H9 (cell line): ENCODE results near the gene RHEX. TPM values are rescaled to one million over a fixed set of nuclear protein-coding genes. Genes with fewer than 3 reads are reported as not detected.

Experiments used
- DNase-seq: peaks from one replicate; pipeline ENCODE4 v3.0.0-alpha.2; 2017
- H2AFZ ChIP-seq: one replicate; pipeline ENCODE4 v1.6.1; 2013; ENCODE audit warnings: mild to moderate bottlenecking, low read length, control low read depth, moderate library complexity
- H2AK5ac ChIP-seq: 2 replicates; pipeline ENCODE4 v1.6.1; 2013; ENCODE audit warnings: low read length, control low read depth, mixed read lengths; ENCODE audit not compliant: insufficient read length
- H2BK120ac ChIP-seq: one replicate; pipeline ENCODE4 v1.6.1; 2013; ENCODE audit warnings: low read depth, mild to moderate bottlenecking, low read length, control low read depth, inconsistent platforms; ENCODE audit not compliant: poor library complexity, severe bottlenecking
- H2BK12ac ChIP-seq: 2 replicates; pipeline ENCODE4 v1.6.1; 2013; ENCODE audit warnings: low read length, control low read depth, mixed read lengths, low read depth; ENCODE audit not compliant: insufficient read length
- H2BK15ac ChIP-seq: 2 replicates; pipeline ENCODE4 v1.6.1; 2013; ENCODE audit warnings: low read depth, low read length, control low read depth
- H2BK20ac ChIP-seq: one replicate; pipeline ENCODE4 v1.6.1; 2013; ENCODE audit warnings: low read depth, mild to moderate bottlenecking, low read length, control low read depth, inconsistent platforms; ENCODE audit not compliant: poor library complexity, severe bottlenecking
- H2BK5ac ChIP-seq: 2 replicates; pipeline ENCODE4 v1.6.1; 2013; ENCODE audit warnings: low read length, control low read depth, mixed read lengths; ENCODE audit not compliant: insufficient read length
- H3K14ac ChIP-seq: 2 replicates; pipeline ENCODE4 v1.6.1; 2013; ENCODE audit warnings: low read length, control low read depth; ENCODE audit not compliant: insufficient read depth
- H3K18ac ChIP-seq: 2 replicates; pipeline ENCODE4 v1.6.1; 2013; ENCODE audit warnings: low read depth, mild to moderate bottlenecking, mixed read lengths, low read length, control low read depth; ENCODE audit not compliant: insufficient read length
- H3K23ac ChIP-seq: 2 replicates; pipeline ENCODE4 v1.6.1; 2013; ENCODE audit warnings: low read length, control low read depth, mixed read lengths, low read depth; ENCODE audit not compliant: insufficient read length
- H3K23me2 ChIP-seq: 2 replicates; pipeline ENCODE4 v1.6.1; 2013; ENCODE audit warnings: low read depth, mild to moderate bottlenecking, mixed read lengths, low read length, control low read depth; ENCODE audit not compliant: insufficient read length, poor library complexity, severe bottlenecking
- H3K27ac ChIP-seq: 2 replicates; pipeline ENCODE4 v1.5.1; 2013; ENCODE audit warnings: low read length, control low read depth, mixed read lengths, low read depth; ENCODE audit not compliant: insufficient read length
- H3K27me3 ChIP-seq: 2 replicates; pipeline ENCODE4 v1.6.1; 2013; ENCODE audit warnings: low read length, control low read depth, inconsistent platforms; ENCODE audit not compliant: insufficient read depth
- H3K4ac ChIP-seq: 2 replicates; pipeline ENCODE4 v1.6.1; 2013; ENCODE audit warnings: low read depth, mild to moderate bottlenecking, control low read depth, inconsistent platforms, low read length, moderate library complexity
- H3K4me1 ChIP-seq: 2 replicates; pipeline ENCODE4 v1.6.1; 2013; ENCODE audit warnings: low read length, control low read depth, inconsistent platforms; ENCODE audit not compliant: insufficient read depth
- H3K4me2 ChIP-seq: 2 replicates; pipeline ENCODE4 v1.6.1; 2013; ENCODE audit warnings: low read length, control low read depth, mixed read lengths; ENCODE audit not compliant: insufficient read length, insufficient read depth
- H3K56ac ChIP-seq: 2 replicates; pipeline ENCODE4 v1.6.1; 2013; ENCODE audit warnings: low read depth, mild to moderate bottlenecking, mixed read lengths, low read length, control low read depth; ENCODE audit not compliant: insufficient read length
- H3K79me1 ChIP-seq: 2 replicates; pipeline ENCODE4 v1.6.1; 2013; ENCODE audit warnings: low read depth, mild to moderate bottlenecking, moderate library complexity, low read length, control low read depth, inconsistent platforms; ENCODE audit not compliant: insufficient read depth, poor library complexity, severe bottlenecking
- H3K79me2 ChIP-seq: 2 replicates; pipeline ENCODE4 v1.6.1; 2013; ENCODE audit warnings: low read length, control low read depth, inconsistent platforms; ENCODE audit not compliant: insufficient read depth
- H3K9ac ChIP-seq: 2 replicates; pipeline ENCODE4 v1.6.1; 2013; ENCODE audit warnings: low read length, control low read depth, mixed read lengths; ENCODE audit not compliant: insufficient read length; ENCODE audit errors: extremely low read depth
- H3K9me3 ChIP-seq: one replicate; pipeline ENCODE4 v1.6.1; 2013; ENCODE audit warnings: low read depth, low read length, inconsistent platforms; ENCODE audit not compliant: control insufficient read depth
- H3T11ph ChIP-seq: one replicate; pipeline ENCODE4 v1.6.1; 2013; ENCODE audit warnings: mild to moderate bottlenecking, low read length, control low read depth, inconsistent platforms
- H4K20me1 ChIP-seq: one replicate; pipeline ENCODE4 v1.6.1; 2013; ENCODE audit not compliant: control insufficient read depth, insufficient read length, insufficient read depth
- H4K5ac ChIP-seq: 2 replicates; pipeline ENCODE4 v1.6.1; 2013; ENCODE audit warnings: low read depth, mild to moderate bottlenecking, mixed read lengths, low read length, control low read depth; ENCODE audit not compliant: insufficient read length
- H4K8ac ChIP-seq: replicated peaks from 2 replicates; pipeline ENCODE4 v1.6.1; 2013; ENCODE audit warnings: low read length, control low read depth, mixed read lengths, low read depth; ENCODE audit not compliant: insufficient read length
- H4K91ac ChIP-seq: 2 replicates; pipeline ENCODE4 v1.6.1; 2013; ENCODE audit warnings: low read depth, mild to moderate bottlenecking, moderate library complexity, mixed read lengths, low read length, control low read depth; ENCODE audit not compliant: insufficient read length
- H3K27ac Mint-ChIP-seq, 3 experiments: 2 replicates in 2 of 3; 3 replicates in 1 of 3; pipeline ENCODE4 v1.8.0; 2020 to 2021; ENCODE audit warnings: mixed read lengths in 3 of 3, mild to moderate bottlenecking in 1 of 3, moderate library complexity in 1 of 3
- H3K27me3 Mint-ChIP-seq: 2 replicates; pipeline ENCODE4 v1.8.0; 2021; ENCODE audit warnings: low read depth, mild to moderate bottlenecking, moderate library complexity, mixed read lengths
- H3K36me3 Mint-ChIP-seq, 3 experiments: 2 replicates in 2 of 3; 3 replicates in 1 of 3; pipeline ENCODE4 v1.8.0; 2020 to 2021; ENCODE audit warnings: low read depth in 3 of 3, mixed read lengths in 3 of 3; ENCODE audit not compliant: insufficient read depth in 1 of 3
- H3K4me1 Mint-ChIP-seq, 2 experiments: 2 replicates each; pipeline ENCODE4 v1.8.0; 2020; ENCODE audit warnings: mixed read lengths in 2 of 2
- H3K4me3 Mint-ChIP-seq, 2 experiments: 2 replicates in 1 of 2; 3 replicates in 1 of 2; pipeline ENCODE4 v1.8.0; 2020 to 2021; ENCODE audit warnings: mild to moderate bottlenecking in 2 of 2, mixed read lengths in 2 of 2, moderate library complexity in 1 of 2
- H3K9me3 Mint-ChIP-seq, 2 experiments: 2 replicates in 1 of 2; 3 replicates in 1 of 2; pipeline ENCODE4 v1.8.0; 2020; ENCODE audit warnings: mild to moderate bottlenecking in 2 of 2, mixed read lengths in 2 of 2, moderate library complexity in 1 of 2
- WGBS: extraction: QIAGEN DNeasy Blood & Tissue Kit; methylation state at CpG from one replicate; pipeline ENCODE4 v1.1.7; 2013; ENCODE audit warnings: missing lambda C conversion rate, low lambda C conversion rate, mixed read lengths; ENCODE audit not compliant: insufficient read length; ENCODE audit errors: extremely low coverage; 5-methylcytosine and 5-hydroxymethylcytosine counted together
- total RNA-seq: library from RNA; stranded (reverse); gene quantifications from 2 replicates; pipeline ENCODE4 v1.2.1, GENCODE V29; 2021
- TF ChIP-seq, protein P1 (sequence below): fragments of 200-600 bp; sonication (generic); conservative IDR thresholded peaks from 3 replicates; pipeline ENCODE4 v1.8.0; 2021; ENCODE audit warnings: antibody characterized with exemption, mild to moderate bottlenecking

Gene RHEX
- total RNA-seq, 1 experiment from 2014 or later, result not detected

DNA sequence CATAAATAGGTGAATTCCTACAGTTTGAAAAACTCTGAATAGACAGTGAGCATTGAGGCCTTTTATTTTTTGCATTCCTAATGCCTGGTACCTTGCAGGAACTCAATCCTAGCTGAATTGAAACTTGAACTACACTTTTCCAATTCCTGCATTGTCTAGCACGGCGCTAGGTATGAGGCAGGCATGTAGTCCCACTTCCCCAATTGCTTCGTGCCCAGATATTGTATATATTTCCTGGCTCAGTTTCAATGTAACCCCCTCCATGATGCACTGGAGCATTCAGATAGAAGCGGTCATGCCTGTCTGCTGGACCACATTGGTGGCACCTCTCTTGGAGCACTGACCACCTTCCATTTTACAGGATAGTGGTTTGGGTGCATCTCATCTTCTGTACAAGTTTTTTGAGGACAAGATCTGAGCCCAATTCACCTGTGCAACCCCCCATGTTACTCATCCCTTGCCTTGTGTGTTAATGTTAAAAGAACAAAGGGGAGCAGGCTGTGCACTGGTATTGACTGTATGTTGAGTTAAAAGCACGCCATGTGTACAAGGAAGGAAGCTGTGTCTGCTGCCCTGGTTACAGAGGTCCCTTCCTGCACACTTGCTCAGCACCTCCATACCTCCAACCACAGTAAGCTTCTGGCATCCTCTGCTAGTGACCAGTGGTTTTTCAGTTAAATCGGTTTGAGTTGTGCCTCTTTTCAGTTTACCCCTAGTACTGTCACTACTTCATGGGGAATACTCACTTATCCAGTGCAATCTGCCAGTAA lies 39.8 kb upstream of the RHEX start:
- Mint-ChIP-seq H3K4me3 (no peak overlapping the region), H3K27ac (no peak overlapping the region), H3K9me3 (peaks cover 0 to 3% of the 10 kb centered on the region in 2 experiments; a peak in 1 of 5 replicates), H3K4me1 (peaks cover 4% of the 10 kb centered on the region in 2 experiments), H3K36me3 (0 out of 7 replicates have a peak, but pooled peaks cover 0 to 4% (median 0%) of the 10 kb centered on the region in 3 experiments), H3K27me3 (no peaks in the 10 kb centered on the region; the same call in 1 of the 2 replicates)
- H4K20me1 ChIP-seq, result no peaks in the 10 kb centered on the region
- H3K4me2 ChIP-seq, result no peak overlapping the region
- H3K79me1 ChIP-seq, result no peaks in the 10 kb centered on the region
- H3K27ac ChIP-seq, result no peak overlapping the region
- H2BK5ac ChIP-seq, result no peak overlapping the region
- no peak overlapping the region for H4K8ac ChIP-seq
- H3K9me3 ChIP-seq, result no peaks in the 10 kb centered on the region
- DNase-seq, result no peak
- WGBS, result no CpG with 5 or more reads among the region's 6 CpGs
- H3K27me3 ChIP-seq, result no peaks in the 10 kb centered on the region
- no peak overlapping the region for H2BK120ac ChIP-seq
- H3K4me1 ChIP-seq, result no peaks in the 10 kb centered on the region
- H3K14ac ChIP-seq, result no peak overlapping the region
- H3K79me2 ChIP-seq, result no peaks in the 10 kb centered on the region
- H2AK5ac ChIP-seq, result no peak overlapping the region
- no peak overlapping the region for H3K56ac ChIP-seq
- H4K5ac ChIP-seq, result no peak overlapping the region
- no peak overlapping the region for H2BK15ac ChIP-seq
- TF ChIP-seq, protein P1, sequence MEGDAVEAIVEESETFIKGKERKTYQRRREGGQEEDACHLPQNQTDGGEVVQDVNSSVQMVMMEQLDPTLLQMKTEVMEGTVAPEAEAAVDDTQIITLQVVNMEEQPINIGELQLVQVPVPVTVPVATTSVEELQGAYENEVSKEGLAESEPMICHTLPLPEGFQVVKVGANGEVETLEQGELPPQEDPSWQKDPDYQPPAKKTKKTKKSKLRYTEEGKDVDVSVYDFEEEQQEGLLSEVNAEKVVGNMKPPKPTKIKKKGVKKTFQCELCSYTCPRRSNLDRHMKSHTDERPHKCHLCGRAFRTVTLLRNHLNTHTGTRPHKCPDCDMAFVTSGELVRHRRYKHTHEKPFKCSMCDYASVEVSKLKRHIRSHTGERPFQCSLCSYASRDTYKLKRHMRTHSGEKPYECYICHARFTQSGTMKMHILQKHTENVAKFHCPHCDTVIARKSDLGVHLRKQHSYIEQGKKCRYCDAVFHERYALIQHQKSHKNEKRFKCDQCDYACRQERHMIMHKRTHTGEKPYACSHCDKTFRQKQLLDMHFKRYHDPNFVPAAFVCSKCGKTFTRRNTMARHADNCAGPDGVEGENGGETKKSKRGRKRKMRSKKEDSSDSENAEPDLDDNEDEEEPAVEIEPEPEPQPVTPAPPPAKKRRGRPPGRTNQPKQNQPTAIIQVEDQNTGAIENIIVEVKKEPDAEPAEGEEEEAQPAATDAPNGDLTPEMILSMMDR, result no peak
- no peak overlapping the region for H4K91ac ChIP-seq
- H2BK12ac ChIP-seq, result no peak overlapping the region
- no peak overlapping the region for H3K23ac ChIP-seq
- no peak overlapping the region for H3K9ac ChIP-seq
- H3K18ac ChIP-seq, result no peak overlapping the region
- no peak overlapping the region for H3T11ph ChIP-seq
- no peak overlapping the region for H3K4ac ChIP-seq
- H2BK20ac ChIP-seq, result no peak overlapping the region
- no peak overlapping the region for H2AFZ ChIP-seq
- H3K23me2 ChIP-seq, result no peaks in the 10 kb centered on the region
